Adrenal gland (tissue), 12 donors: ENCODE data around the gene CDH12. TPM values are rescaled to one million over a fixed set of nuclear protein-coding genes. Genes with fewer than 3 reads are reported as not detected.
A peak's percentile ranks its signal among the peaks of the same experiment; 100 is the strongest.

ENCODE experiments used
- DNase-seq, 7 donors: peaks; one replicate each; pipeline ENCODE4 v3.0.0-alpha.2; 2019 to 2020
- H3K27ac ChIP-seq, 5 donors: fragments of 200-600 bp; sonication (generic) in 4 of 5; 1 replicate in 3 of 5; 2 replicates in 2 of 5; pipeline versions ENCODE4 v1.5.1 to v1.8.0; 2016 to 2020; ENCODE audit warnings: mild to moderate bottlenecking in 1 of 5
- H3K27me3 ChIP-seq: fragments of 200-600 bp; 2 replicates; pipeline ENCODE4 v1.8.0; 2021
- H3K36me3 ChIP-seq, 2 donors: fragments of 200-600 bp; replicated peaks in 1 of 2; 1 replicate in 1 of 2; 2 replicates in 1 of 2; pipeline versions ENCODE4 v1.5.1 to v1.8.0; 2018 to 2022
- H3K4me1 ChIP-seq, 2 donors: fragments of 200-600 bp; replicated peaks in 1 of 2; 1 replicate in 1 of 2; 2 replicates in 1 of 2; pipeline versions ENCODE4 v1.5.1 to v1.8.0; 2018 to 2021
- H3K4me3 ChIP-seq, 4 donors: fragments of 200-600 bp; sonication (generic) in 3 of 4; one replicate each; pipeline ENCODE4 v1.5.1; 2016 to 2018
- H3K9me3 ChIP-seq, 3 donors: fragments of 200-600 bp; sonication (generic) in 1 of 3; replicated peaks in 1 of 3; 1 replicate in 2 of 3; 2 replicates in 1 of 3; pipeline versions ENCODE4 v1.5.1 to v1.8.0; 2016 to 2021
- CTCF ChIP-seq, 6 experiments: fragments of 450-650 bp in 4 of 6; fragments of 200-600 bp in 2 of 6; sonication (generic) in 1 of 6; IDR thresholded peaks; 1 replicate in 5 of 6; 2 replicates in 1 of 6; pipeline versions ENCODE4 v1.5.1 to v1.8.0; 2016 to 2021; ENCODE audit warnings: antibody characterized with exemption in 6 of 6, mild to moderate bottlenecking in 2 of 6, moderate library complexity in 1 of 6
- POLR2A ChIP-seq, 2 donors: fragments of 450-650 bp; IDR thresholded peaks; one replicate each; pipeline ENCODE4 v1.6.1; 2017; ENCODE audit warnings: antibody characterized with exemption in 2 of 2, mild to moderate bottlenecking in 2 of 2, moderate library complexity in 1 of 2
- WGBS, 4 donors: extraction: QIAGEN DNeasy Blood & Tissue Kit in 2 of 4; methylation state at CpG; one replicate each; pipeline versions ENCODE4 v1.1.5 to v1.1.7; 2013 to 2017; 5-methylcytosine and 5-hydroxymethylcytosine counted together
- intact Hi-C, 2 donors: fragments of 100-400 bp; cut with DNase I; formaldehyde crosslinking; loops; one replicate each; pipeline versions ENCODE4 v1.14.1 to v1.15.0; 2022 to 2023
- polyA plus RNA-seq, 3 donors: library from polyadenylated mRNA; stranded (reverse); fragments of 200-250 nt in 2 of 3; fragments of 350-450 nt in 1 of 3; fragmentation: Illumina TruSeq in 1 of 3; extraction: RNeasy Lipid Tissue Mini Kit (QIAGEN cat#74804) in 1 of 3; gene quantifications; one replicate each; pipeline ENCODE4 v1.2.3, GENCODE V29; 2013 to 2014
- total RNA-seq, 9 donors: library from RNA; depleted of rRNA in 4 of 9; stranded (reverse); fragments of >200 nt in 4 of 9; fragments of 120-200 nt in 1 of 9; fragmentation: NEBNext Ultra II Directional in 1 of 9; extraction: Animal tissue kit (Norgen Biotek cat#: 25700) in 1 of 9; gene quantifications; one replicate each; pipeline versions ENCODE4 v1.1.0 to v1.2.4, GENCODE V29; 2013 to 2023
- donor health status: healthy with polysubstance abuse.
- donor health status: Bipolar disorder and iron deficiency.
- donor health status: DM: yes; HTN: yes; CAD: no.
- donor health status: DM: no; HTN: no; CAD: no.
- donor health status: DM: no; HTN: no; CAD: no.
- donor health status: DM: yes; HTN: yes; CAD: no.

CDH12 gene
- total and polyA plus RNA-seq, 12 donors = 0.80 to 16.5 (median 7.8) TPM

- H3K4me3 ChIP-seq = no peak overlapping the region
- intact Hi-C loops = no loop called here
- 84 to 100% (median 92%) methylated on average over 1 of the region's 1 CpG for WGBS, 4 donors
- H3K27ac ChIP-seq = no peak overlapping the region
- no peaks in the 10 kb centered on the region for H3K4me1 ChIP-seq
- DNase-seq = no peak
- TF ChIP-seq POLR2A (IDR thresholded peaks at IDR 0.05) = no peak
- no peak for TF ChIP-seq CTCF (IDR thresholded peaks at IDR 0.05)
- no peaks in the 10 kb centered on the region for H3K9me3 ChIP-seq
- H3K36me3 ChIP-seq = no peaks in the 10 kb centered on the region
- H3K27me3 ChIP-seq = no peaks in the 10 kb centered on the region
These were observed 1026.3 kb downstream of the CDH12 start for GRCh38 chr5:21826884-21827283.

- TF ChIP-seq CTCF (IDR thresholded peaks at IDR 0.05) = no peak
- no peak for TF ChIP-seq POLR2A (IDR thresholded peaks at IDR 0.05)
- H3K4me3 ChIP-seq = no peak overlapping the region
- peak in 1 of 7 donors; percentile 19 for DNase-seq
- peak overlapping the region in 1 of 5 donors; percentile 24 for H3K27ac ChIP-seq
- no peaks in the 10 kb centered on the region for H3K4me1 ChIP-seq
- intact Hi-C loops = no loop called here
- 28 to 44% (median 38%) methylated on average over 1 of the region's 1 CpG for WGBS, 4 donors
- H3K36me3 ChIP-seq = no peaks in the 10 kb centered on the region
- H3K27me3 ChIP-seq = no peaks in the 10 kb centered on the region
- no peaks in the 10 kb centered on the region for H3K9me3 ChIP-seq
These were observed 1029.6 kb downstream of the CDH12 start for GRCh38 chr5:21823588-21823987.

- TF ChIP-seq POLR2A (IDR thresholded peaks at IDR 0.05) (no peak), CTCF (IDR thresholded peaks at IDR 0.05) (no peak)
- H3K36me3 ChIP-seq = no peaks in the 10 kb centered on the region
- no peak overlapping the region for H3K4me3 ChIP-seq
- 66 to 76% (median 70%) methylated on average over 2 of the region's 2 CpGs for WGBS, 4 donors
- peak overlapping the region in 1 of 5 donors; percentile 24 for H3K27ac ChIP-seq
- no peaks in the 10 kb centered on the region for H3K9me3 ChIP-seq
- intact Hi-C loops = no loop called here
- H3K27me3 ChIP-seq = no peaks in the 10 kb centered on the region
- DNase-seq = no peak
- no peaks in the 10 kb centered on the region for H3K4me1 ChIP-seq
These were observed 1030.0 kb downstream of the CDH12 start for GRCh38 chr5:21823076-21823574.

- H3K4me3 ChIP-seq = no peak overlapping the region
- peaks cover 0 to 7% of the 10 kb centered on the region in 2 donors for H3K4me1 ChIP-seq
- no peak for DNase-seq
- H3K27ac ChIP-seq = no peak overlapping the region
- no peak for TF ChIP-seq CTCF (IDR thresholded peaks at IDR 0.05)
- TF ChIP-seq POLR2A (IDR thresholded peaks at IDR 0.05) = no peak
- H3K36me3 ChIP-seq = no peaks in the 10 kb centered on the region
- WGBS, 4 donors = 32 to 48% (median 39%) methylated on average over 5 of the region's 5 CpGs
- no peaks in the 10 kb centered on the region for H3K27me3 ChIP-seq
- intact Hi-C loops = no loop called here
- H3K9me3 ChIP-seq = no peaks in the 10 kb centered on the region
These were observed 1032.6 kb downstream of the CDH12 start for GRCh38 chr5:21820527-21820926.
